Measurements from ENCODE around the gene GNG5.

The GNG5 gene

GRCh38 chr1:84479998-84480397, 26.4 kb downstream of the GNG5 start:
- Histone ChIP-seq H3K4me2 (ENCODE audit: low read depth, low read length, poor library complexity, severe bottlenecking) (peak overlapping the region; percentile 94), H3K9ac (ENCODE audit: low read depth, low read length, poor library complexity, severe bottlenecking) (peak overlapping the region; percentile 81), H3K36me3 (ENCODE audit: insufficient read depth, low read length) (peaks cover 9% of the 10 kb centered on the region), H3K27me3 (ENCODE audit: insufficient read depth, low read length, poor library complexity, severe bottlenecking) (peaks cover 40% of the 10 kb centered on the region), H3K4me3 (ENCODE audit: low read length, poor library complexity, severe bottlenecking) (peak overlapping the region; percentile 99), H3F3A (ENCODE audit: low read depth) (no peaks in the 10 kb centered on the region), H2AFZ (ENCODE audit: low read length) (no peak overlapping the region; the same call in 1 of the 2 replicates), H3K79me2 (ENCODE audit: insufficient read depth, low read length) (peaks cover 56% of the 10 kb centered on the region), H4K20me1 (ENCODE audit: insufficient read depth, low read length, poor library complexity, severe bottlenecking) (peaks cover 45% of the 10 kb centered on the region), H3K9me3 (ENCODE audit: insufficient read depth, low read depth, low read length) (no peaks in the 10 kb centered on the region), H3K4me1 (ENCODE audit: insufficient read depth, low read length, poor library complexity, severe bottlenecking) (peaks cover 46% of the 10 kb centered on the region), H3K9me2 (replicated peaks; ENCODE audit: low read depth, low read length) (no peaks in the 10 kb centered on the region)
- TF ChIP-seq EZH2phosphoT487 (IDR thresholded peaks at IDR 0.05; ENCODE audit: borderline replicate concordance) (no peak), CTCF (conservative IDR thresholded peaks at IDR 0.05; ENCODE audit: low read length) (no peak)

- Histone ChIP-seq H3K36me3 (ENCODE audit: insufficient read depth, low read length) (peaks cover 8% of the 10 kb centered on the region), H3K9me3 (ENCODE audit: insufficient read depth, low read depth, low read length) (no peaks in the 10 kb centered on the region), H3K4me3 (ENCODE audit: low read length, poor library complexity, severe bottlenecking) (peak within 1 kb of the TSS; percentile 99), H3K4me2 (ENCODE audit: low read depth, low read length, poor library complexity, severe bottlenecking) (peak within 1 kb of the TSS; percentile 94), H3K9ac (ENCODE audit: low read depth, low read length, poor library complexity, severe bottlenecking) (peak within 1 kb of the TSS; percentile 81), H3K79me2 (ENCODE audit: insufficient read depth, low read length) (peaks cover 48% of the 10 kb centered on the region), H3K9me2 (replicated peaks; ENCODE audit: low read depth, low read length) (no peaks in the 10 kb centered on the region), H2AFZ (ENCODE audit: low read length) (peak within 1 kb of the TSS; percentile 100), H3F3A (ENCODE audit: low read depth) (no peaks in the 10 kb centered on the region), H3K4me1 (ENCODE audit: insufficient read depth, low read length, poor library complexity, severe bottlenecking) (peaks cover 42% of the 10 kb centered on the region), H4K20me1 (ENCODE audit: insufficient read depth, low read length, poor library complexity, severe bottlenecking) (peaks cover 40% of the 10 kb centered on the region), H3K27me3 (ENCODE audit: insufficient read depth, low read length, poor library complexity, severe bottlenecking) (peaks cover 48% of the 10 kb centered on the region)
- no peak for TF ChIP-seq EZH2phosphoT487 (IDR thresholded peaks at IDR 0.05; ENCODE audit: borderline replicate concordance)
Observed at GRCh38 chr1:84478876-84479868, 27.2 kb downstream of the GNG5 start, which contains the start of gene RPF1. Gene RPF1 (plus strand): TSS chr1:84479266. CDS start chr1:84479282, 16 bp downstream.

- Histone ChIP-seq H2AFZ (ENCODE audit: low read length) (no peak overlapping the region), H3K27me3 (ENCODE audit: insufficient read depth, low read length, poor library complexity, severe bottlenecking) (peaks cover 78% of the 10 kb centered on the region), H3K4me1 (ENCODE audit: insufficient read depth, low read length, poor library complexity, severe bottlenecking) (peaks cover 21% of the 10 kb centered on the region), H3K36me3 (ENCODE audit: insufficient read depth, low read length) (no peaks in the 10 kb centered on the region), H3K9me3 (ENCODE audit: insufficient read depth, low read depth, low read length) (no peaks in the 10 kb centered on the region), H3K4me3 (ENCODE audit: low read length, poor library complexity, severe bottlenecking) (no peak overlapping the region), H3K9me2 (replicated peaks; ENCODE audit: low read depth, low read length) (no peaks in the 10 kb centered on the region), H3K4me2 (ENCODE audit: low read depth, low read length, poor library complexity, severe bottlenecking) (no peak overlapping the region), H4K20me1 (ENCODE audit: insufficient read depth, low read length, poor library complexity, severe bottlenecking) (peaks cover 18% of the 10 kb centered on the region), H3K9ac (ENCODE audit: low read depth, low read length, poor library complexity, severe bottlenecking) (no peak overlapping the region), H3K79me2 (ENCODE audit: insufficient read depth, low read length) (peaks cover 20% of the 10 kb centered on the region), H3F3A (ENCODE audit: low read depth) (no peaks in the 10 kb centered on the region)
- TF ChIP-seq EZH2phosphoT487 (IDR thresholded peaks at IDR 0.05; ENCODE audit: borderline replicate concordance): no peak
- TF ChIP-seq CTCF (conservative IDR thresholded peaks at IDR 0.05; ENCODE audit: low read length): no peak
Observed at GRCh38 chr1:84476225-84476624, 30.2 kb downstream of the GNG5 start.
